Right lobe of liver (tissue), 6 donors: ENCODE results near the gene NBAS. TPM values are rescaled to one million over a fixed set of nuclear protein-coding genes. Genes with fewer than 3 reads are reported as not detected.

Source experiments
- ATAC-seq, 4 donors: fragments of 200-7000 bp; cut with Tn5 transposase; one replicate each; pipeline ENCODE4 v1.9.1; 2020; ENCODE audit warnings: mild to moderate bottlenecking in 4 of 4, moderate library complexity in 4 of 4
- DNase-seq, 3 donors: peaks; one replicate each; pipeline ENCODE4 v3.0.0-alpha.2; 2020
- H3K27ac ChIP-seq, 3 donors: fragments of 200-600 bp; one replicate each; pipeline ENCODE4 v1.8.0; 2022
- H3K27me3 ChIP-seq, 2 donors: fragments of 200-600 bp; one replicate each; pipeline ENCODE4 v1.8.0; 2022
- H3K36me3 ChIP-seq, 4 donors: fragments of 200-600 bp; sonication (generic) in 1 of 4; one replicate each; pipeline versions ENCODE4 v1.5.1 to v1.8.0; 2017 to 2022; ENCODE audit warnings: control low read depth in 1 of 4
- H3K4me1 ChIP-seq, 4 donors: fragments of 200-600 bp; sonication (generic) in 1 of 4; one replicate each; pipeline versions ENCODE4 v1.5.1 to v1.8.0; 2017 to 2022; ENCODE audit warnings: control low read depth in 1 of 4
- H3K4me3 ChIP-seq, 3 donors: fragments of 200-600 bp; one replicate each; pipeline ENCODE4 v1.8.0; 2022
- H3K9me3 ChIP-seq, 4 donors: fragments of 200-600 bp; sonication (generic) in 1 of 4; one replicate each; pipeline versions ENCODE4 v1.5.1 to v1.8.0; 2017 to 2022; ENCODE audit warnings: control low read depth in 1 of 4
- POLR2A ChIP-seq: fragments of 450-650 bp; IDR thresholded peaks from one replicate; pipeline ENCODE4 v1.6.1; 2017; ENCODE audit warnings: antibody characterized with exemption, mild to moderate bottlenecking
- WGBS: methylation state at CpG from one replicate; pipeline ENCODE4 v1.1.6; 2018; ENCODE audit warnings: low coverage, low lambda C conversion rate; ENCODE audit not compliant: insufficient coverage; ENCODE audit errors: missing lambda C conversion rate; 5-methylcytosine and 5-hydroxymethylcytosine counted together
- intact Hi-C, 2 donors: fragments of 100-400 bp; cut with DNase I; formaldehyde crosslinking; loops; one replicate each; pipeline versions ENCODE4 v1.11.2 to v1.14.1; 2022
- long read RNA-seq: library from polyadenylated mRNA; unstranded; transcript quantifications from one replicate; pipeline ENCODE4 v2.0.0, GENCODE V29; 2019
- total RNA-seq, 6 experiments: library from RNA; depleted of rRNA in 2 of 6; stranded (reverse); fragments of >200 nt in 2 of 6; fragmentation: NEBNext Ultra II Directional in 3 of 6; extraction: Animal tissue kit (Norgen Biotek cat#: 25700) in 3 of 6; gene quantifications; one replicate each; pipeline versions ENCODE4 v1.1.0 to v1.2.4, GENCODE V29; 2016 to 2023
- TF ChIP-seq, protein P1 (sequence below), 4 donors: fragments of 200-600 bp in 3 of 4; fragments of 450-650 bp in 1 of 4; IDR thresholded peaks; one replicate each; pipeline versions ENCODE4 v1.5.1 to v1.8.0; 2016 to 2022; ENCODE audit warnings: antibody characterized with exemption in 4 of 4, mild to moderate bottlenecking in 2 of 4
- donor health status: DM: no; HTN: yes; CAD: no.
- donor health status: DM: no; HTN: no; CAD: no.
- donor health status: DM: no; HTN: no; CAD: no.
- donor health status: DM: no; HTN: yes; CAD: no.
- donor health status: DM: no; HTN: yes; CAD: no.

NBAS gene
- total RNA-seq = 10 to 100 TPM; 16.1 to 21.8 (median 18.5) TPM
- long read RNA-seq, partial matches to known transcripts = 5 of 7 reads
- long read RNA-seq, other reads (novel, unspliced or antisense) = 1 of 7 reads

DNA sequence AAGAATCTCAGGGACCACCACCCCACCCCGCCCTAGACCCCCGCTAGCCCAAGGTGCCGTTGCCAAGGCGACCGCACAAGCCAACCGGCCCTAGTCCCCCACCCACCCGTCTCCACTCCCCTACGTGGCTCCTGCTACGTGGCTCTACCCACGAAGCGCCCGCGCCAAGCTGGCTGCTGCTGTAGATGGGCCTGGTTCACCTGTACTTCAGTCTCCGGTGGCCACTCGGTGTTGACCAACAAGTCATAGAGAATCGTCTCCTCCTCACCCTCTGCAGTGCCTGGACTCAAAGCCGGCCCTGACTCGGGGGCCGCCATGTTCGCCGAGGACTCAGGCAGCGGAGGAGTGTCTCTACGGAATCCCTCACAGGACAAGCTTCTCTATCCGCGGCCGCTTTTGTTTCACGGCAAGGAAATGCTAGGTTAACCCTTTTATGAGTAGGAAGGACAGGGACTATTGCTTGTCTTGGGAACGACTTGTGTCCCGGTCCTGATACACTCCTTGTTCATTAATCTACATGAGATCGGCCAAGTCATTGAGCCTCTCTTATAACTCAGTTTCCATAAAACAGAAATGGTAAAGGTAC, at the start of gene NBAS:
TSS of gene NBAS (minus strand) at position 347 of the 586 bp plus-strand sequence. CDS start at position 317, 30 bp downstream.
- DNase-seq = peak; percentile 78 to 90 (median 87)
- intact Hi-C loops = no loop called here
- Histone ChIP-seq H3K9me3 (no peaks in the 10 kb centered on the region), H3K4me3 (peak within 1 kb of the TSS; percentile 42 to 78 (median 69)), H3K36me3 (no peaks in the 10 kb centered on the region), H3K27me3 (no peaks in the 10 kb centered on the region), H3K4me1 (peaks cover 0 to 12% (median 3%) of the 10 kb centered on the region in 4 donors), H3K27ac (peak within 1 kb of the TSS; percentile 59 to 69 (median 60))
- under 1% methylated on average over 14 of the region's 30 CpGs for WGBS
- ATAC-seq = peak; percentile 96 to 98 (median 97)
- TF ChIP-seq POLR2A = peak; percentile 30
- TF ChIP-seq, protein P1, sequence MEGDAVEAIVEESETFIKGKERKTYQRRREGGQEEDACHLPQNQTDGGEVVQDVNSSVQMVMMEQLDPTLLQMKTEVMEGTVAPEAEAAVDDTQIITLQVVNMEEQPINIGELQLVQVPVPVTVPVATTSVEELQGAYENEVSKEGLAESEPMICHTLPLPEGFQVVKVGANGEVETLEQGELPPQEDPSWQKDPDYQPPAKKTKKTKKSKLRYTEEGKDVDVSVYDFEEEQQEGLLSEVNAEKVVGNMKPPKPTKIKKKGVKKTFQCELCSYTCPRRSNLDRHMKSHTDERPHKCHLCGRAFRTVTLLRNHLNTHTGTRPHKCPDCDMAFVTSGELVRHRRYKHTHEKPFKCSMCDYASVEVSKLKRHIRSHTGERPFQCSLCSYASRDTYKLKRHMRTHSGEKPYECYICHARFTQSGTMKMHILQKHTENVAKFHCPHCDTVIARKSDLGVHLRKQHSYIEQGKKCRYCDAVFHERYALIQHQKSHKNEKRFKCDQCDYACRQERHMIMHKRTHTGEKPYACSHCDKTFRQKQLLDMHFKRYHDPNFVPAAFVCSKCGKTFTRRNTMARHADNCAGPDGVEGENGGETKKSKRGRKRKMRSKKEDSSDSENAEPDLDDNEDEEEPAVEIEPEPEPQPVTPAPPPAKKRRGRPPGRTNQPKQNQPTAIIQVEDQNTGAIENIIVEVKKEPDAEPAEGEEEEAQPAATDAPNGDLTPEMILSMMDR (IDR thresholded peaks at IDR 0.05) = no peak

DNA sequence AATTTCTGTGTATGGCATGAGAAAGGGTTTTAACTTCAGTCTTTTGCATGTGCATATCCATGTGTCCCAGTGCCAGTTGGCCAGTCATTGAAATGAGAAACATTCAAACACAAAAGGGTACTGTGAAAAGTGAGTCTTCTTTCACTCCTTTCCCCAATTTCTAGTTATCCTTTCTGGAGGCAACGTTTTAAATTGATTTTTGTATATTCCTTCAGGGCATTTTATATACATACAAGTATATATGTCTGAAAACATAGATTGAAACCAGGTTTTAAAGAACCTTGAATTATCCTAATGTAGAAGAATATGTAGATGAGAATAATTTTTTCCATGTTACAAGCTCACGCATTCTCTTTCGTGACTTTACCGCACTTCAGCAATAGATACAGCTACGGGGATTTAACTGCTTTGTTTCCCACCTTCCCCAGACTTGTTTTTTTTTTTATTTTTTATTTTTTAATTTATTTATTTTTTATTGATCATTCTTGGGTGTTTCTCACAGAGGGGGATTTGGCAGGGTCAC, 49.4 kb upstream of the NBAS start:
- DNase-seq (no peak), ATAC-seq (no peak)
- H3K9me3 ChIP-seq = no peaks in the 10 kb centered on the region
- peaks cover 7 to 53% (median 32%) of the 10 kb centered on the region in 4 donors for H3K36me3 ChIP-seq
- H3K27ac ChIP-seq = no peak overlapping the region
- H3K4me3 ChIP-seq = no peak overlapping the region
- H3K4me1 ChIP-seq = peaks cover 0 to 7% (median 0%) of the 10 kb centered on the region in 4 donors
- TF ChIP-seq, protein P1 (IDR thresholded peaks at IDR 0.05) = no peak
- no peak for TF ChIP-seq POLR2A
- H3K27me3 ChIP-seq = no peaks in the 10 kb centered on the region
- intact Hi-C loops = no loop called here
- WGBS = 86% methylated on average over 5 of the region's 5 CpGs

DNA sequence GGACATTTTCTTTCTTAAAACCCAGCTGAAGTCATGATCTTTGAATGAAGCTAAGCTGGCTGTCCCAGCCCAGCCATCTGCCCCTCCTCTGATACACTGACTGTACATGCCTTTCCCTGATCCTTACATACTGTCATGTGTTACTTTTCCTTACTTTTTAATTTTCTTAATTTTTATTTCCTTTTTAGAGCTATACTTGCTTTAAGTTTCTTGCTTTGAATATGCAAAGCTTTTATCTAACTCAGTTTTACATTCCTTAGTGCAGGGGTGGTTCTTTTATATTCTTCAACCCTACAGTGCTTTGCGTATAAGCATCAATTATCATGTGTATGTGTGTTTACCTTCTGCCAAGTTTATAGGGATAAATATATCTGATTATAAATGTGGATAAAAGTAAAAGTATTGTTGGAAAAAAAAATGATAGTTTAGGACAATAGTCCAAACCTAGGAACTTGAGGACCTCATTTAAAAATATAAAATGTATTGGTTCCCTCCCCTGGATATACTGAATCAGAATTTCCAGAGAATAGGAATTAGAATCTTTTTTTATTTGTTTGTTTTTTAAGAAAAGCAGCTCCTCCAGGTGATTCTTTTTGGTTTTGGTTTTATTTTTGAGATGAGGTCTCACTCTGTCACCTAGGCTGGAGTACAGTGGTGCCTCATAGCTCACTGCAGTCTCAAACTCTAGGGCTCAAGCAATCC, 48.4 kb upstream of the NBAS start:
- 94% methylated on average over 1 of the region's 1 CpG for WGBS
- no peaks in the 10 kb centered on the region for H3K9me3 ChIP-seq
- H3K4me1 ChIP-seq = no peaks in the 10 kb centered on the region
- no peak overlapping the region for H3K4me3 ChIP-seq
- ATAC-seq (no peak), DNase-seq (no peak)
- TF ChIP-seq, protein P1 (IDR thresholded peaks at IDR 0.05) = no peak
- no peak for TF ChIP-seq POLR2A
- intact Hi-C loops = no loop called here
- H3K27ac ChIP-seq = no peak overlapping the region
- peaks cover 7 to 63% (median 41%) of the 10 kb centered on the region in 4 donors for H3K36me3 ChIP-seq
- H3K27me3 ChIP-seq = no peaks in the 10 kb centered on the region

DNA sequence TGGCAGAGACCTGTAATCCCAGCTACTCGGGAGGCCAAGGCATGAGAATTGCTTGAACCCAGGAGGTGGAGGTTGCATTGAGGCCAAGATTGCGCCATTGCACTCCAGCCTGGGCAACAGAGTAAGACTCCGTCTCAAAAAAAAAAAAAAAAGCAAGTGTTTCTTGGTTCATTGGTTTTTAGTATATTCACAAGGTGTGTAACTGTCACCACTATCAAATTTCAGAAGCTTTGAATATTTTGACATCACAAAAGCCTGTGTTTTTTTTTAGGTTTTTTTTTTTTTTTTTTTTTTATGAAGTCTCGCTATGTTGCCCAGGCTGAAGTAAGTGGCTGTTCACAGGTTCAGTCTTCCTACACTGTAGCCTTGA, 47.2 kb upstream of the NBAS start:
- Histone ChIP-seq H3K27me3 (no peaks in the 10 kb centered on the region), H3K36me3 (peaks cover 7 to 67% (median 49%) of the 10 kb centered on the region in 4 donors), H3K4me3 (no peak overlapping the region), H3K9me3 (no peaks in the 10 kb centered on the region), H3K4me1 (no peaks in the 10 kb centered on the region), H3K27ac (no peak overlapping the region)
- DNase-seq = no peak
- WGBS = 96% methylated on average over 4 of the region's 4 CpGs
- intact Hi-C loops = no loop called here
- TF ChIP-seq, protein P1 (IDR thresholded peaks at IDR 0.05) = no peak
- TF ChIP-seq POLR2A = no peak
- no peak for ATAC-seq
